GM20000 (cell line): ENCODE measurements around the gene PLA2G12A.

Experiments
- DNase-seq: peaks from one replicate; pipeline ENCODE4 v3.0.0; 2012; ENCODE audit warnings: low spot score
- CTCF ChIP-seq: IDR thresholded peaks from 2 replicates; pipeline ENCODE4 v1.5.1; 2012; ENCODE audit warnings: mild to moderate bottlenecking, control low read depth; ENCODE audit errors: extremely low read depth, missing control alignments

The PLA2G12A gene

GRCh38 chr4:109723110-109723509 lies 6.8 kb downstream of the PLA2G12A start:
- TF ChIP-seq CTCF = no peak

GRCh38 chr4:109722357-109722756 lies 7.5 kb downstream of the PLA2G12A start:
- DNase-seq = no peak
- TF ChIP-seq CTCF = no peak

More at GRCh38 chr4:109723110-109723509, 6.8 kb downstream of the PLA2G12A start:
- DNase-seq = no peak

GRCh38 chr4:109721033-109721432 lies 8.8 kb downstream of the PLA2G12A start:
- no peak for DNase-seq
- no peak for TF ChIP-seq CTCF

- TF ChIP-seq CTCF = no peak
- DNase-seq = no peak
These were observed 10.3 kb downstream of the PLA2G12A start for GRCh38 chr4:109719604-109720003.

- no peak for TF ChIP-seq CTCF
- no peak for DNase-seq
These were observed 11.1 kb downstream of the PLA2G12A start for GRCh38 chr4:109718759-109719158.

- DNase-seq = no peak
- TF ChIP-seq CTCF = no peak
These were observed 16.4 kb downstream of the PLA2G12A start for GRCh38 chr4:109713500-109713899.

GRCh38 chr4:109708990-109709389 lies 20.9 kb downstream of the PLA2G12A start:
- peak; percentile 26 for DNase-seq
- no peak for TF ChIP-seq CTCF

- no peak for TF ChIP-seq CTCF
- DNase-seq = no peak
These were observed 21.4 kb downstream of the PLA2G12A start for GRCh38 chr4:109708435-109708834.
